KMS-11 (cell line): ENCODE results near the gene P4HA2.

Experiments used
- H2AFZ ChIP-seq: fragments of 200-600 bp; sonication (generic); 2 replicates; pipeline ENCODE4 v1.6.1; 2016; ENCODE audit warnings: antibody characterized with exemption, mixed run types, low read depth
- H3K27ac ChIP-seq: fragments of 200-600 bp; sonication (generic); 2 replicates; pipeline ENCODE4 v1.6.1; 2016; ENCODE audit warnings: mild to moderate bottlenecking, mixed run types
- H3K27me3 ChIP-seq: fragments of 200-600 bp; sonication (generic); 2 replicates; pipeline ENCODE4 v1.6.1; 2017; ENCODE audit warnings: mild to moderate bottlenecking, low read depth, mixed run types, moderate library complexity; ENCODE audit not compliant: insufficient read depth
- H3K36me3 ChIP-seq: fragments of 200-600 bp; sonication (generic); 2 replicates; pipeline ENCODE4 v1.6.1; 2017; ENCODE audit warnings: mild to moderate bottlenecking, mixed run types; ENCODE audit not compliant: insufficient read depth
- H3K4me1 ChIP-seq: fragments of 200-600 bp; sonication (generic); 2 replicates; pipeline ENCODE4 v1.6.1; 2016; ENCODE audit warnings: mild to moderate bottlenecking, low read depth, mixed run types; ENCODE audit not compliant: poor library complexity, severe bottlenecking
- H3K4me2 ChIP-seq: fragments of 200-600 bp; sonication (generic); 2 replicates; pipeline ENCODE4 v1.7.0; 2016; ENCODE audit warnings: mild to moderate bottlenecking, mixed run types
- H3K4me3 ChIP-seq: fragments of 200-600 bp; sonication (generic); IDR thresholded peaks from 2 replicates; pipeline ENCODE4 v1.6.1; 2017; ENCODE audit warnings: low read depth, low read length, mixed read lengths; ENCODE audit not compliant: insufficient read depth
- H3K79me2 ChIP-seq: fragments of 200-600 bp; sonication (generic); 2 replicates; pipeline ENCODE4 v1.6.1; 2016; ENCODE audit warnings: low read depth, mixed run types; ENCODE audit not compliant: insufficient read depth
- H3K9ac ChIP-seq: fragments of 200-600 bp; sonication (generic); 2 replicates; pipeline ENCODE4 v1.6.1; 2016; ENCODE audit warnings: mild to moderate bottlenecking, mixed run types
- H4K20me1 ChIP-seq: fragments of 200-600 bp; sonication (generic); 2 replicates; pipeline ENCODE4 v1.6.1; 2016; ENCODE audit warnings: mild to moderate bottlenecking, mixed run types; ENCODE audit not compliant: insufficient read depth
- CTCF ChIP-seq: fragments of 200-600 bp; sonication (generic); conservative IDR thresholded peaks from 2 replicates; pipeline ENCODE4 v1.6.1; 2017; ENCODE audit warnings: low read depth, mild to moderate bottlenecking, antibody characterized with exemption, low read length, moderate library complexity, mixed read lengths

P4HA2 gene

GRCh38 chr5:132270335-132270665, 42.6 kb upstream of the P4HA2 start:
- H2AFZ ChIP-seq = no peak overlapping the region
- no peaks in the 10 kb centered on the region for H3K79me2 ChIP-seq
- H3K4me1 ChIP-seq = no peaks in the 10 kb centered on the region
- no peaks in the 10 kb centered on the region for H3K36me3 ChIP-seq
- H3K4me2 ChIP-seq = no peak overlapping the region
- no peak for TF ChIP-seq CTCF
- H3K27ac ChIP-seq = no peak overlapping the region
- H4K20me1 ChIP-seq = no peaks in the 10 kb centered on the region
- H3K9ac ChIP-seq = no peak overlapping the region
- no peak overlapping the region for H3K4me3 ChIP-seq
- H3K27me3 ChIP-seq = no peaks in the 10 kb centered on the region

- H4K20me1 ChIP-seq = no peaks in the 10 kb centered on the region
- no peaks in the 10 kb centered on the region for H3K36me3 ChIP-seq
- no peak overlapping the region for H2AFZ ChIP-seq
- no peak overlapping the region for H3K27ac ChIP-seq
- H3K4me1 ChIP-seq = no peaks in the 10 kb centered on the region
- H3K4me3 ChIP-seq = no peak overlapping the region
- no peak overlapping the region for H3K9ac ChIP-seq
- no peak for TF ChIP-seq CTCF
- H3K27me3 ChIP-seq = no peaks in the 10 kb centered on the region
- no peaks in the 10 kb centered on the region for H3K79me2 ChIP-seq
- H3K4me2 ChIP-seq = no peak overlapping the region
These were observed 42.1 kb upstream of the P4HA2 start for GRCh38 chr5:132269635-132270334.

- H3K27ac ChIP-seq = no peak overlapping the region
- no peaks in the 10 kb centered on the region for H3K79me2 ChIP-seq
- no peaks in the 10 kb centered on the region for H3K36me3 ChIP-seq
- no peaks in the 10 kb centered on the region for H3K27me3 ChIP-seq
- H3K4me3 ChIP-seq = no peak overlapping the region
- no peaks in the 10 kb centered on the region for H3K4me1 ChIP-seq
- no peak overlapping the region for H3K4me2 ChIP-seq
- no peak overlapping the region for H2AFZ ChIP-seq
- H4K20me1 ChIP-seq = no peaks in the 10 kb centered on the region
- no peak for TF ChIP-seq CTCF
- no peak overlapping the region for H3K9ac ChIP-seq
These were observed 41.3 kb upstream of the P4HA2 start for GRCh38 chr5:132268769-132269551.

GRCh38 chr5:132267931-132268768, 40.5 kb upstream of the P4HA2 start:
- TF ChIP-seq CTCF = no peak
- Histone ChIP-seq H3K4me3 (no peak overlapping the region), H3K79me2 (no peaks in the 10 kb centered on the region), H3K9ac (no peak overlapping the region), H3K4me1 (no peaks in the 10 kb centered on the region), H4K20me1 (no peaks in the 10 kb centered on the region), H3K4me2 (no peak overlapping the region), H2AFZ (no peak overlapping the region), H3K36me3 (no peaks in the 10 kb centered on the region), H3K27me3 (no peaks in the 10 kb centered on the region), H3K27ac (no peak overlapping the region)
